Suprapubic skin (tissue), 4 donors: ENCODE results near the gene RNGTT. TPM values are rescaled to one million over a fixed set of nuclear protein-coding genes. Genes with fewer than 3 reads are reported as not detected.

Source experiments
- DNase-seq, 2 donors: peaks; one replicate each; pipeline ENCODE4 v3.0.0-alpha.2; 2019; ENCODE audit warnings: low spot score in 2 of 2
- H3K27ac ChIP-seq: fragments of 200-600 bp; sonication (generic); one replicate; pipeline ENCODE4 v1.5.1; 2019
- H3K27me3 ChIP-seq: fragments of 200-600 bp; sonication (generic); one replicate; pipeline ENCODE4 v1.5.1; 2019
- H3K36me3 ChIP-seq: fragments of 200-600 bp; sonication (generic); one replicate; pipeline ENCODE4 v1.5.1; 2019
- H3K4me1 ChIP-seq: fragments of 200-600 bp; sonication (generic); one replicate; pipeline ENCODE4 v1.5.1; 2019
- H3K4me3 ChIP-seq: fragments of 200-600 bp; sonication (generic); one replicate; pipeline ENCODE4 v1.5.1; 2019; ENCODE audit warnings: mild to moderate bottlenecking
- H3K9me3 ChIP-seq: fragments of 200-600 bp; sonication (generic); one replicate; pipeline ENCODE4 v1.5.1; 2019
- CTCF ChIP-seq, 2 donors: fragments of 200-600 bp in 1 of 2; fragments of 450-650 bp in 1 of 2; sonication (generic) in 1 of 2; IDR thresholded peaks; one replicate each; pipeline ENCODE4 v1.5.1; 2016 to 2019; ENCODE audit warnings: antibody characterized with exemption in 2 of 2, mild to moderate bottlenecking in 1 of 2, moderate library complexity in 1 of 2
- EP300 ChIP-seq: sonication (generic); formaldehyde crosslinking; IDR thresholded peaks from one replicate; pipeline ENCODE4 v1.6.1; 2017; ENCODE audit warnings: antibody characterized with exemption
- POLR2A ChIP-seq, 2 donors: fragments of 450-650 bp; IDR thresholded peaks; one replicate each; pipeline ENCODE4 v1.6.1; 2017; ENCODE audit warnings: antibody characterized with exemption in 2 of 2, mild to moderate bottlenecking in 2 of 2, moderate library complexity in 2 of 2
- POLR2AphosphoS5 ChIP-seq, 3 donors: sonication (generic); formaldehyde crosslinking; IDR thresholded peaks; one replicate each; pipeline ENCODE4 v1.6.1; 2017; ENCODE audit warnings: antibody characterized with exemption in 3 of 3
- WGBS: methylation state at CpG from one replicate; pipeline ENCODE4 v1.1.5; 2018; 5-methylcytosine and 5-hydroxymethylcytosine counted together
- total RNA-seq, 4 donors: library from RNA; depleted of rRNA; stranded (reverse); fragments of >200 nt; gene quantifications; one replicate each; pipeline ENCODE4 v1.1.0, GENCODE V29; 2016

Gene RNGTT
- total RNA-seq, 4 donors from 2014 or later: 8.6 to 13.6 (median 11.6) TPM

GRCh38 chr6:88584581-88585275 lies 378.7 kb downstream of the RNGTT start:
- Histone ChIP-seq H3K27me3 (no peaks in the 10 kb centered on the region), H3K4me1 (peaks cover 5% of the 10 kb centered on the region), H3K27ac (no peak overlapping the region), H3K4me3 (no peak overlapping the region), H3K9me3 (no peaks in the 10 kb centered on the region), H3K36me3 (no peaks in the 10 kb centered on the region)
- no peak for DNase-seq
- 67% methylated on average over 10 of the region's 10 CpGs for WGBS
- TF ChIP-seq CTCF (IDR thresholded peaks at IDR 0.05) (no peak), POLR2A (IDR thresholded peaks at IDR 0.05) (no peak), POLR2AphosphoS5 (IDR thresholded peaks at IDR 0.05) (no peak), EP300 (no peak)

- Histone ChIP-seq H3K4me1 (no peaks in the 10 kb centered on the region), H3K9me3 (no peaks in the 10 kb centered on the region), H3K4me3 (no peak overlapping the region), H3K36me3 (no peaks in the 10 kb centered on the region), H3K27ac (no peak overlapping the region), H3K27me3 (no peaks in the 10 kb centered on the region)
- DNase-seq: no peak
- TF ChIP-seq EP300 (no peak), POLR2AphosphoS5 (IDR thresholded peaks at IDR 0.05) (no peak), POLR2A (IDR thresholded peaks at IDR 0.05) (no peak), CTCF (IDR thresholded peaks at IDR 0.05) (no peak)
- 84% methylated on average over 2 of the region's 2 CpGs for WGBS
Measured at GRCh38 chr6:88577461-88577860, 386.0 kb downstream of the RNGTT start.

DNA sequence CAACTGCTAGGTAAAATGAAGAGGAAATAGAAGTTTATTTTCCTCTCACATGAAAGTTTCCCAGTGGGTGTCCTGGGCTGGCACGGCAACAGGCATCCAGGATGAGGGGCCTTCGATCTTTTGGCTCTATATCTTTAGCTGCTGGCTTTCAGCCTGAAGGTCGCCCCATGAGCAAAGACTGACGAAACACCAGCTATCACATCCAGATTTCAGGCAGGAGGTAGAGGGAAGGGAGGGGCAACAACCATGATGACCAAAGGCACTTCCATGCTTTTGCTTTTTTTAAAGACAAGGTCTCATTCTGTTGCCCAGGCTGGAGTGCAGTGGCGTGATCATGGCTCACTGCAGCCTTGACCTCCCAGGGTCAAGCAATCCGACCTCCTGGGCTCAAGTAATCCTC lies 387.9 kb downstream of the RNGTT start:
- H3K27ac ChIP-seq: no peak overlapping the region
- TF ChIP-seq POLR2AphosphoS5 (IDR thresholded peaks at IDR 0.05) (no peak), EP300 (no peak), POLR2A (IDR thresholded peaks at IDR 0.05) (no peak), CTCF (IDR thresholded peaks at IDR 0.05) (no peak)
- no peaks in the 10 kb centered on the region for H3K36me3 ChIP-seq
- H3K4me3 ChIP-seq: no peak overlapping the region
- no peaks in the 10 kb centered on the region for H3K27me3 ChIP-seq
- H3K9me3 ChIP-seq: no peaks in the 10 kb centered on the region
- no peaks in the 10 kb centered on the region for H3K4me1 ChIP-seq
- WGBS: 45% methylated on average over 6 of the region's 6 CpGs
- no peak for DNase-seq

DNA sequence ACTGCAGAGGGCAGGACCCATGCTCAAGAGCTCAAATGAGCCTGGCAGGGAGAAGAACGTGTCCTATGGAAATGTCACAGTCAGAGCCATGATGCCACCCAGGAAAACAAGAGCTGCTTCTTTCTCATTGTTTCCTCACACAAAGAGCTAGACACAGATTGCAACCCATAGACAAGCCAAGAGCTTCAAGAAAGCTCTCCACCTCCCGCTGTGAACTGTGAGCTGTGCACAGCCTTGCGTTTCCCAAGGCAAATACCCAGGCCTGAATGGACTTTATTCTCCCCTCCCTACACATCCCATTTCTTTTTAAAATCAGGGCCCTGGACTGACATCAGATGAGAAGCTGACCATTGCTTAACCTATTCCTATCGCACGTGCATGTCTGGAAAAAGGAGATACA lies 388.8 kb downstream of the RNGTT start:
- DNase-seq: no peak
- no peaks in the 10 kb centered on the region for H3K36me3 ChIP-seq
- WGBS: 88% methylated on average over 5 of the region's 5 CpGs

GRCh38 chr6:88574031-88574430 lies 389.4 kb downstream of the RNGTT start:
- Histone ChIP-seq H3K9me3 (no peaks in the 10 kb centered on the region), H3K27me3 (no peaks in the 10 kb centered on the region), H3K27ac (no peak overlapping the region), H3K36me3 (no peaks in the 10 kb centered on the region), H3K4me3 (no peak overlapping the region), H3K4me1 (no peaks in the 10 kb centered on the region)
- TF ChIP-seq POLR2A (IDR thresholded peaks at IDR 0.05): no peak
- no peak for TF ChIP-seq POLR2AphosphoS5 (IDR thresholded peaks at IDR 0.05)
- TF ChIP-seq EP300: no peak
- no peak for DNase-seq
- WGBS: 92% methylated on average over 8 of the region's 9 CpGs

More for the DNA sequence above, 388.8 kb downstream of the RNGTT start:
- H3K4me3 ChIP-seq: no peak overlapping the region
- H3K27ac ChIP-seq: no peak overlapping the region
- TF ChIP-seq POLR2A (IDR thresholded peaks at IDR 0.05): no peak
- TF ChIP-seq POLR2AphosphoS5 (IDR thresholded peaks at IDR 0.05): no peak
- no peak for TF ChIP-seq EP300
- no peak for TF ChIP-seq CTCF (IDR thresholded peaks at IDR 0.05)
- H3K27me3 ChIP-seq: no peaks in the 10 kb centered on the region
- no peaks in the 10 kb centered on the region for H3K4me1 ChIP-seq
- H3K9me3 ChIP-seq: no peaks in the 10 kb centered on the region
